ENCODE results near the gene FAM193B. TPM values are rescaled to one million over a fixed set of nuclear protein-coding genes. Genes with fewer than 3 reads are reported as not detected.

Gene FAM193B
- total and polyA plus RNA-seq, 2 of the 13 experiments (the other 11 are each of a cell fraction or from before 2014, with no cell fraction given), result 21.2 to 40.9 TPM

DNA sequence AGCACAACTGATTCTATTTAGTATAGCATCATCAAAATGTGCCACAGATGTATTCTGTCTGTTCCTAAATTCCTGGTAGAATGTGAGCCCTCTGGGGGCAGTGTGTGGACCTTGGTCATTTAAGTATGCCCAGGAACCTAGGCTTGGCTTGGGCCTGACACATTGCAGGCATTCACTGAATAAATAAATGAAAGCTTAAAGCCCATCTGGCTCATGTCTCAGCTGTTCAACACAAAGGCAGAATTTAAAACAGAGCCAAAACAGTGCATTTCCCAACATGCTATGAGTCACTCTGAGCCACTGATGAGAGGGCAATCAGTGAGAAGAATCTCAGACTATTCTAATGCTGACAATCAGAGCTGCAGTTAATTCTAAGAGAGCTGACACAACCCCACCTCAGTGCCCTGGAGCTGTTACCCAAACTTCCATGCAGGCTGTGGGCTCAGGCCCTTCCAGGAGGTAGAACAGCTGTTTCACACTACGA lies 8.1 kb downstream of the FAM193B start (continued):
- no peak for TF ChIP-seq ZSCAN25 (CRISPR knock-in tag; IDR thresholded peaks at IDR 0.05)
- TF ChIP-seq STAG1 (CRISPR knock-in tag; IDR thresholded peaks at IDR 0.05), result 0 out of 2 replicates have a peak, but pooled peaks have one; percentile 11
- TF ChIP-seq ELF3 (CRISPR knock-in tag; IDR thresholded peaks at IDR 0.05), result no peak
- TF ChIP-seq ZNF800 (CRISPR knock-in tag; IDR thresholded peaks at IDR 0.05), result no peak
- no peak for TF ChIP-seq ZNF749 (CRISPR knock-in tag; IDR thresholded peaks at IDR 0.05; ENCODE audit: borderline replicate concordance)
- TF ChIP-seq SIN3A (IDR thresholded peaks at IDR 0.05; ENCODE audit: borderline replicate concordance, low read depth, low read length), result no peak
- TF ChIP-seq ZNF629 (CRISPR knock-in tag; conservative IDR thresholded peaks at IDR 0.05), result no peak
- TF ChIP-seq ZNF776 (CRISPR knock-in tag; IDR thresholded peaks at IDR 0.05), result no peak
- TF ChIP-seq KLF16 (CRISPR knock-in tag; IDR thresholded peaks at IDR 0.05), result no peak
- TF ChIP-seq, protein P1, sequence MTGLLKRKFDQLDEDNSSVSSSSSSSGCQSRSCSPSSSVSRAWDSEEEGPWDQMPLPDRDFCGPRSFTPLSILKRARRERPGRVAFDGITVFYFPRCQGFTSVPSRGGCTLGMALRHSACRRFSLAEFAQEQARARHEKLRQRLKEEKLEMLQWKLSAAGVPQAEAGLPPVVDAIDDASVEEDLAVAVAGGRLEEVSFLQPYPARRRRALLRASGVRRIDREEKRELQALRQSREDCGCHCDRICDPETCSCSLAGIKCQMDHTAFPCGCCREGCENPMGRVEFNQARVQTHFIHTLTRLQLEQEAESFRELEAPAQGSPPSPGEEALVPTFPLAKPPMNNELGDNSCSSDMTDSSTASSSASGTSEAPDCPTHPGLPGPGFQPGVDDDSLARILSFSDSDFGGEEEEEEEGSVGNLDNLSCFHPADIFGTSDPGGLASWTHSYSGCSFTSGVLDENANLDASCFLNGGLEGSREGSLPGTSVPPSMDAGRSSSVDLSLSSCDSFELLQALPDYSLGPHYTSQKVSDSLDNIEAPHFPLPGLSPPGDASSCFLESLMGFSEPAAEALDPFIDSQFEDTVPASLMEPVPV (CRISPR knock-in tag; IDR thresholded peaks at IDR 0.05), result no peak
- no peak for TF ChIP-seq CCAR2 (optimal IDR thresholded peaks at IDR 0.05; ENCODE audit: low read depth, low read length)
- TF ChIP-seq GATAD2A (CRISPR knock-in tag; IDR thresholded peaks at IDR 0.05), result peak; percentile 73
- no peak for TF ChIP-seq ZNF296 (CRISPR knock-in tag; conservative IDR thresholded peaks at IDR 0.05)
- no peak for TF ChIP-seq ZNF34 (CRISPR knock-in tag; IDR thresholded peaks at IDR 0.05; ENCODE audit: borderline replicate concordance)
- TF ChIP-seq GPN1 (CRISPR knock-in tag; IDR thresholded peaks at IDR 0.05; ENCODE audit: borderline replicate concordance), result no peak
- TF ChIP-seq ATAD3A (CRISPR knock-in tag; IDR thresholded peaks at IDR 0.05), result no peak
- TF ChIP-seq IKZF4 (CRISPR knock-in tag; IDR thresholded peaks at IDR 0.05; ENCODE audit: borderline replicate concordance, low read depth, not compliant biosample characterization), result no peak
- TF ChIP-seq TFDP2 (CRISPR knock-in tag; IDR thresholded peaks at IDR 0.05), result no peak
- TF ChIP-seq ZNF768 (CRISPR knock-in tag; IDR thresholded peaks at IDR 0.05), result no peak
- TF ChIP-seq ZFP41 (CRISPR knock-in tag; IDR thresholded peaks at IDR 0.05; ENCODE audit: borderline replicate concordance), result no peak
- TF ChIP-seq FOXP1 (IDR thresholded peaks at IDR 0.05), result no peak
- TF ChIP-seq FOXP1 (CRISPR knock-in tag; IDR thresholded peaks at IDR 0.05), result no peak
- TF ChIP-seq MTA3 (CRISPR knock-in tag; IDR thresholded peaks at IDR 0.05), result no peak
- TF ChIP-seq ZNF350 (CRISPR knock-in tag; IDR thresholded peaks at IDR 0.05; ENCODE audit: borderline replicate concordance, low read depth), result no peak
- no peak for TF ChIP-seq ZBTB14 (CRISPR knock-in tag; IDR thresholded peaks at IDR 0.05)
- no peak for TF ChIP-seq ZBTB38 (CRISPR knock-in tag; IDR thresholded peaks at IDR 0.05)
- no peak for TF ChIP-seq ZNF160 (CRISPR knock-in tag; IDR thresholded peaks at IDR 0.05)
- no peak for TF ChIP-seq GABPA (IDR thresholded peaks at IDR 0.05; ENCODE audit: low read depth, low read length)
- TF ChIP-seq GABPA (CRISPR knock-in tag; IDR thresholded peaks at IDR 0.05; ENCODE audit: low read depth), result no peak
